ENCODE data around the gene UFC1. TPM values are rescaled to one million over a fixed set of nuclear protein-coding genes. Genes with fewer than 3 reads are reported as not detected.

Gene UFC1
- total RNA-seq, 1 experiment from 2014 or later: 95.6 TPM

GRCh38 chr1:161168906-161169305 is 15.1 kb downstream of the UFC1 start:
- DNase-seq (ENCODE audit: low read depth): no peak

- no peak for DNase-seq (ENCODE audit: low read depth)
Observed at GRCh38 chr1:161171191-161171590, 17.4 kb downstream of the UFC1 start.

- DNase-seq (ENCODE audit: low read depth): no peak
Observed at GRCh38 chr1:161171696-161172095, 17.9 kb downstream of the UFC1 start.

- no peak for DNase-seq (ENCODE audit: low read depth)
Observed at GRCh38 chr1:161172349-161172748, 18.6 kb downstream of the UFC1 start.

- DNase-seq (ENCODE audit: low read depth): no peak
Observed at GRCh38 chr1:161172776-161173376, 19.1 kb downstream of the UFC1 start.

- no peak for DNase-seq (ENCODE audit: low read depth)
Observed at GRCh38 chr1:161173711-161174110, 19.9 kb downstream of the UFC1 start.

- DNase-seq (ENCODE audit: low read depth): no peak
Observed at GRCh38 chr1:161174911-161175310, 21.1 kb downstream of the UFC1 start.

- DNase-seq (ENCODE audit: low read depth): no peak
Observed at GRCh38 chr1:161175771-161176453, 22.1 kb downstream of the UFC1 start.

GRCh38 chr1:161176468-161177111 is 22.8 kb downstream of the UFC1 start:
- DNase-seq (ENCODE audit: low read depth): no peak

GRCh38 chr1:161177112-161177935 is 23.5 kb downstream of the UFC1 start, which contains the start of gene B4GALT3:
B4GALT3 (minus strand) TSS chr1:161177507; CDS start chr1:161176060, 1,447 bp downstream.
- peak; percentile 75 for DNase-seq (ENCODE audit: low read depth)

- DNase-seq (ENCODE audit: low read depth): no peak
Observed at GRCh38 chr1:161177936-161178244, 24.1 kb downstream of the UFC1 start.

- DNase-seq (ENCODE audit: low read depth): no peak
Observed at GRCh38 chr1:161179698-161180097, 25.9 kb downstream of the UFC1 start.

GRCh38 chr1:161180639-161181038 is 26.9 kb downstream of the UFC1 start:
- peak; percentile 35 for DNase-seq (ENCODE audit: low read depth)

GRCh38 chr1:161182214-161182613 is 28.4 kb downstream of the UFC1 start:
- DNase-seq (ENCODE audit: low read depth): peak; percentile 49

- DNase-seq (ENCODE audit: low read depth): peak; percentile 81
Observed at GRCh38 chr1:161185282-161185682, 31.5 kb downstream of the UFC1 start.

- DNase-seq (ENCODE audit: low read depth): no peak
Observed at GRCh38 chr1:161185732-161186311, 32.0 kb downstream of the UFC1 start.

GRCh38 chr1:161187311-161187710 is 33.5 kb downstream of the UFC1 start:
- no peak for DNase-seq (ENCODE audit: low read depth)

- no peak for DNase-seq (ENCODE audit: low read depth)
Observed at GRCh38 chr1:161188381-161188780, 34.6 kb downstream of the UFC1 start.

- no peak for DNase-seq (ENCODE audit: low read depth)
Observed at GRCh38 chr1:161189036-161189435, 35.3 kb downstream of the UFC1 start.

GRCh38 chr1:161190962-161191521 is 37.3 kb downstream of the UFC1 start:
- no peak for DNase-seq (ENCODE audit: low read depth)

GRCh38 chr1:161191971-161192370 is 38.2 kb downstream of the UFC1 start:
- DNase-seq (ENCODE audit: low read depth): no peak
